HCT116 (cell line): Measurements from ENCODE around the gene TBC1D16. TPM values are rescaled to one million over a fixed set of nuclear protein-coding genes. Genes with fewer than 3 reads are reported as not detected.

Experiments
- ATAC-seq: fragments of 200-7000 bp; cut with Tn5 transposase; 2 replicates; pipeline ENCODE4 v1.9.1; 2020; ENCODE audit warnings: mild to moderate bottlenecking, moderate library complexity
- BruUV-seq: library from RNA; stranded (reverse); fragments of 400-500 nt; replicated peaks from 2 replicates; lab custom pipeline; 2021; lab: Mats Ljungman, UMichigan
- CTCF ChIA-PET: fragments of 300-600 bp; sonication (Branson Sonifier 250); formaldehyde crosslinking; loops from one replicate; lab custom pipeline; 2021; ENCODE audit warnings: antibody characterized with exemption; lab: Charles Lee
- POLR2A ChIA-PET: fragments of 300-600, 350-600 bp; sonication (Branson Sonifier 250); formaldehyde crosslinking; loops from one replicate; lab custom pipeline; 2021; ENCODE audit warnings: antibody characterized with exemption; lab: Charles Lee
- RAD21 ChIA-PET, 2 experiments: fragments of 300-600 bp; sonication (Branson Sonifier 250); formaldehyde crosslinking; loops; one replicate each; lab custom pipeline; 2023; ENCODE audit warnings: low total read pairs in 2 of 2; ENCODE audit not compliant: uncharacterized antibody in 2 of 2, unreplicated experiment in 2 of 2, low non-redundant PET in 1 of 2; lab: Charles Lee
- DNase-seq: peaks from one replicate; pipeline ENCODE4 v3.0.0-alpha.2; 2010; ENCODE audit warnings: low read depth, low spot score
- H2AFZ ChIP-seq: fragments of 200-600 bp; shearing (Covaris generic), sonication (generic); 2 replicates; pipeline ENCODE4 v1.6.1; 2017; ENCODE audit warnings: low read depth, mixed run types, mixed read lengths, antibody characterized with exemption, low read length; ENCODE audit not compliant: poor library complexity, severe bottlenecking
- H3K27ac ChIP-seq: 2 replicates; pipeline ENCODE4 v1.5.1; 2012; ENCODE audit warnings: low read depth, low read length
- H3K27me3 ChIP-seq: fragments of 200-600 bp; sonication (generic); 2 replicates; pipeline ENCODE4 v1.6.1; 2016; ENCODE audit warnings: mixed run types, low read length, mixed read lengths; ENCODE audit not compliant: insufficient read depth
- H3K36me3 ChIP-seq, 2 experiments: fragments of 200-500 bp in 1 of 2; fragments of 200-600 bp in 1 of 2; sonication (Bioruptor generic) in 1 of 2; sonication (generic) in 1 of 2; 2 replicates each; pipeline versions ENCODE4 v1.5.1 to v1.6.1; 2014 to 2016; ENCODE audit warnings: low read length in 2 of 2, inconsistent platforms in 1 of 2, mixed read lengths in 1 of 2, mixed run types in 1 of 2; ENCODE audit not compliant: insufficient read depth in 2 of 2, control insufficient read depth in 1 of 2
- H3K4me1 ChIP-seq, 2 experiments: fragments of 200-600 bp in 1 of 2; sonication (generic) in 1 of 2; 2 replicates each; pipeline versions ENCODE4 v1.5.1 to v1.6.1; 2012 to 2017; ENCODE audit warnings: low read length in 2 of 2, inconsistent platforms in 1 of 2, mild to moderate bottlenecking in 1 of 2, mixed read lengths in 1 of 2, mixed run types in 1 of 2, moderate library complexity in 1 of 2; ENCODE audit not compliant: insufficient read depth in 2 of 2, control insufficient read depth in 1 of 2
- H3K4me2 ChIP-seq: fragments of 200-600 bp; sonication (generic); 2 replicates; pipeline ENCODE4 v1.6.1; 2017; ENCODE audit warnings: mixed run types, low read length, mixed read lengths
- H3K4me3 ChIP-seq, 2 experiments: fragments of 200-600 bp in 1 of 2; sonication (generic) in 1 of 2; replicated peaks in 1 of 2; 2 replicates each; pipeline ENCODE4 v1.5.1; 2011 to 2016; ENCODE audit warnings: low read length in 2 of 2, control low read depth in 1 of 2, low read depth in 1 of 2, mild to moderate bottlenecking in 1 of 2, mixed read lengths in 1 of 2, mixed run types in 1 of 2
- H3K79me2 ChIP-seq: fragments of 200-600 bp; sonication (generic); 2 replicates; pipeline ENCODE4 v1.6.1; 2017; ENCODE audit warnings: mild to moderate bottlenecking, mixed run types, low read length, moderate library complexity, mixed read lengths; ENCODE audit not compliant: insufficient read depth
- H3K9ac ChIP-seq: fragments of 200-600 bp; sonication (generic); 2 replicates; pipeline ENCODE4 v1.6.1; 2016; ENCODE audit warnings: low read length, mixed read lengths
- H3K9me2 ChIP-seq: fragments of 200-600 bp; sonication (generic), shearing (Covaris generic); 2 replicates; pipeline ENCODE4 v1.6.1; 2017; ENCODE audit warnings: mixed run types, mild to moderate bottlenecking, moderate library complexity; ENCODE audit not compliant: insufficient read depth
- H3K9me3 ChIP-seq, 2 experiments: fragments of 200-500 bp in 1 of 2; fragments of 200-600 bp in 1 of 2; sonication (Bioruptor generic) in 1 of 2; sonication (generic) in 1 of 2; 2 replicates each; pipeline ENCODE4 v1.6.1; 2014 to 2017; ENCODE audit warnings: low read length in 2 of 2, mixed read lengths in 2 of 2, inconsistent platforms in 1 of 2, low read depth in 1 of 2, mild to moderate bottlenecking in 1 of 2, mixed run types in 1 of 2, moderate library complexity in 1 of 2; ENCODE audit not compliant: control insufficient read depth in 1 of 2, insufficient read depth in 1 of 2
- H4K20me1 ChIP-seq: fragments of 200-600 bp; sonication (generic), shearing (Covaris generic); 2 replicates; pipeline ENCODE4 v1.6.1; 2017; ENCODE audit warnings: mixed run types, mild to moderate bottlenecking, moderate library complexity; ENCODE audit not compliant: insufficient read depth
- CEBPB ChIP-seq: IDR thresholded peaks from 2 replicates; pipeline ENCODE4 v1.6.1; 2012; ENCODE audit warnings: low read depth
- EGR1 ChIP-seq: IDR thresholded peaks from 2 replicates; pipeline ENCODE4 v1.6.1; 2012; ENCODE audit warnings: low read depth
- ELF1 ChIP-seq: IDR thresholded peaks from 2 replicates; pipeline ENCODE4 v1.6.1; 2012; ENCODE audit warnings: low read depth, borderline replicate concordance
- EZH2 ChIP-seq: fragments of 200-600 bp; sonication (generic); IDR thresholded peaks from 2 replicates; pipeline ENCODE4 v1.6.1; 2017; ENCODE audit warnings: antibody characterized with exemption, mixed run types
- FOSL1 ChIP-seq: IDR thresholded peaks from 2 replicates; pipeline ENCODE4 v1.6.1; 2012; ENCODE audit warnings: low read depth
- JUND ChIP-seq: IDR thresholded peaks from 2 replicates; pipeline ENCODE4 v1.6.1; 2012
- POLR2A ChIP-seq: IDR thresholded peaks from 2 replicates; pipeline ENCODE4 v1.7.0; 2011; ENCODE audit warnings: borderline replicate concordance; ENCODE audit not compliant: insufficient read depth, insufficient read length; ENCODE audit errors: extremely low read depth
- POLR2AphosphoS5 ChIP-seq: IDR thresholded peaks from 2 replicates; pipeline ENCODE4 v1.6.1; 2011; ENCODE audit warnings: mild to moderate bottlenecking, low read depth, low read length, moderate library complexity
- RAD21 ChIP-seq: IDR thresholded peaks from 2 replicates; pipeline ENCODE4 v1.6.1; 2012; ENCODE audit warnings: low read depth, mild to moderate bottlenecking
- TCF7L2 ChIP-seq: IDR thresholded peaks from 2 replicates; pipeline ENCODE4 v1.7.0; 2011; ENCODE audit warnings: borderline replicate concordance, inconsistent platforms; ENCODE audit not compliant: insufficient read depth, insufficient read length; ENCODE audit errors: extremely low read depth
- YY1 ChIP-seq: IDR thresholded peaks from 2 replicates; pipeline ENCODE4 v1.6.1; 2011; ENCODE audit warnings: low read length, low read depth, moderate library complexity, mild to moderate bottlenecking; ENCODE audit not compliant: insufficient replicate concordance; ENCODE audit errors: extremely low read depth
- ZFX ChIP-seq: fragments of 450-650 bp; IDR thresholded peaks from 2 replicates; pipeline ENCODE4 v1.6.1; 2017
- intact Hi-C: fragments of 100-400 bp; cut with micrococcal nuclease; formaldehyde crosslinking; loops from 2 replicates; pipeline ENCODE4 v1.10.0; 2022
- total RNA-seq: library from RNA; stranded (reverse); gene quantifications from one replicate; pipeline ENCODE4 v1.2.1, GENCODE V29; 2021; ENCODE audit not compliant: unreplicated experiment
- TF ChIP-seq, protein P1 (sequence below): IDR thresholded peaks from 2 replicates; pipeline ENCODE4 v1.6.1; 2012; ENCODE audit warnings: low read depth
- TF ChIP-seq, protein P2 (sequence below): IDR thresholded peaks from 2 replicates; pipeline ENCODE4 v1.6.1; 2011; ENCODE audit warnings: mild to moderate bottlenecking, low read length, moderate library complexity; ENCODE audit not compliant: insufficient replicate concordance; ENCODE audit errors: extremely low read depth
- TF ChIP-seq, protein P3 (sequence below): IDR thresholded peaks from 2 replicates; pipeline ENCODE4 v1.6.1; 2012
- TF ChIP-seq, protein P4 (sequence below): IDR thresholded peaks from 2 replicates; pipeline ENCODE4 v1.6.1; 2012
- TF ChIP-seq, protein P5 (sequence below), 3 experiments: fragments of 200-600 bp in 1 of 3; sonication (generic) in 1 of 3; IDR thresholded peaks in 2 of 3; conservative IDR thresholded peaks in 1 of 3; 2 replicates each; pipeline ENCODE4 v1.5.1; 2012 to 2017; ENCODE audit warnings: low read depth in 2 of 3, low read length in 2 of 3, antibody characterized with exemption in 1 of 3, borderline replicate concordance in 1 of 3, control low read depth in 1 of 3, mild to moderate bottlenecking in 1 of 3, mixed read lengths in 1 of 3, mixed run types in 1 of 3, moderate library complexity in 1 of 3; ENCODE audit not compliant: insufficient read depth in 1 of 3

Gene TBC1D16
- total RNA-seq, 1 experiment from 2014 or later: 31.1 TPM

DNA sequence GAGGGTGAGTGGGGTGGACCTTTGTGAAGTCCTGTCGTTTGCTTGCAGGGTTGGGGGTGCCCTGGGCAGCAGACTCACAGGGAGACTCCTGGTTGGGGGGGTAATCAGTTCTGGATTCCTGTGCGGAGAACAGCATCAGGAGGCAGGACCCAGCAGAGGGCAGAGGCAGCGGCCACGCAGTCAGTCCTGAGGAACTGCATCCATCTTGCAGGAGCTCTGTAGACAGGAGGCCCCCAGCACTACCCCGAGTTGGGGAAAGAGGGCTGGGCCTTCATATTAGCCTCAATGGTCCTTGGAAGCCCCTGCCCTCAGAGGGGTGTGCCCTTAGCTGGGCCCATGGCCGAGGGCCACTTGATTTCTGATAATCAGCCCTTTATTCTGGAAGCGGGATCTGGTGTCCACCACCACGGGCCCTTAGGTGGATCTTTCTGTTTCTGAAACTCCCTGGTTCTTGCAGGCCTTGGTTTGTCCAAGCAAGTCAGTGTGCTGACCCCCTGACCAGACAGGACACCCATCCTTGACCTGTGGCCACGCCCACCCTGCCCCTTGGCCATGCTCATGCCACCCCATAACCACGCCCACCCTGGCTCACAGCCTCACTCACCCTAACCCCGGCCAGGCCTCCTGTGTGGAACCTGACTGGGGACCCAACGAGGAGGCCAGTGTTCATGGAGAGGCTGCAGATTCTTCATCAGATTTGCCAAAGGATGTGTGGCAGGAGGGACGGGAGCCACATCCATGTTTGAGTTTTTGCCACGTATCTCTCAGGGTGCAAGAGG lies 122.9 kb downstream of the TBC1D16 start:
- no peak overlapping the region for H3K9ac ChIP-seq

More for the DNA sequence above, 122.9 kb downstream of the TBC1D16 start:
- RAD21 ChIA-PET: no interaction called here
- no peaks in the 10 kb centered on the region for H3K27me3 ChIP-seq
- no peaks in the 10 kb centered on the region for H3K9me3 ChIP-seq
- DNase-seq (no peak), ATAC-seq (no peak)
- no peaks in the 10 kb centered on the region for H3K9me2 ChIP-seq
- H2AFZ ChIP-seq: no peak overlapping the region
- H3K27ac ChIP-seq: no peak overlapping the region
- CTCF ChIA-PET: no interaction called here
- TF ChIP-seq CEBPB: no peak
- no peak for TF ChIP-seq POLR2A
- TF ChIP-seq ELF1: no peak
- TF ChIP-seq, protein P1, sequence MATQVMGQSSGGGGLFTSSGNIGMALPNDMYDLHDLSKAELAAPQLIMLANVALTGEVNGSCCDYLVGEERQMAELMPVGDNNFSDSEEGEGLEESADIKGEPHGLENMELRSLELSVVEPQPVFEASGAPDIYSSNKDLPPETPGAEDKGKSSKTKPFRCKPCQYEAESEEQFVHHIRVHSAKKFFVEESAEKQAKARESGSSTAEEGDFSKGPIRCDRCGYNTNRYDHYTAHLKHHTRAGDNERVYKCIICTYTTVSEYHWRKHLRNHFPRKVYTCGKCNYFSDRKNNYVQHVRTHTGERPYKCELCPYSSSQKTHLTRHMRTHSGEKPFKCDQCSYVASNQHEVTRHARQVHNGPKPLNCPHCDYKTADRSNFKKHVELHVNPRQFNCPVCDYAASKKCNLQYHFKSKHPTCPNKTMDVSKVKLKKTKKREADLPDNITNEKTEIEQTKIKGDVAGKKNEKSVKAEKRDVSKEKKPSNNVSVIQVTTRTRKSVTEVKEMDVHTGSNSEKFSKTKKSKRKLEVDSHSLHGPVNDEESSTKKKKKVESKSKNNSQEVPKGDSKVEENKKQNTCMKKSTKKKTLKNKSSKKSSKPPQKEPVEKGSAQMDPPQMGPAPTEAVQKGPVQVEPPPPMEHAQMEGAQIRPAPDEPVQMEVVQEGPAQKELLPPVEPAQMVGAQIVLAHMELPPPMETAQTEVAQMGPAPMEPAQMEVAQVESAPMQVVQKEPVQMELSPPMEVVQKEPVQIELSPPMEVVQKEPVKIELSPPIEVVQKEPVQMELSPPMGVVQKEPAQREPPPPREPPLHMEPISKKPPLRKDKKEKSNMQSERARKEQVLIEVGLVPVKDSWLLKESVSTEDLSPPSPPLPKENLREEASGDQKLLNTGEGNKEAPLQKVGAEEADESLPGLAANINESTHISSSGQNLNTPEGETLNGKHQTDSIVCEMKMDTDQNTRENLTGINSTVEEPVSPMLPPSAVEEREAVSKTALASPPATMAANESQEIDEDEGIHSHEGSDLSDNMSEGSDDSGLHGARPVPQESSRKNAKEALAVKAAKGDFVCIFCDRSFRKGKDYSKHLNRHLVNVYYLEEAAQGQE: no peak
- no peak for TF ChIP-seq TCF7L2
- TF ChIP-seq EGR1: no peak
- TF ChIP-seq, protein P2, sequence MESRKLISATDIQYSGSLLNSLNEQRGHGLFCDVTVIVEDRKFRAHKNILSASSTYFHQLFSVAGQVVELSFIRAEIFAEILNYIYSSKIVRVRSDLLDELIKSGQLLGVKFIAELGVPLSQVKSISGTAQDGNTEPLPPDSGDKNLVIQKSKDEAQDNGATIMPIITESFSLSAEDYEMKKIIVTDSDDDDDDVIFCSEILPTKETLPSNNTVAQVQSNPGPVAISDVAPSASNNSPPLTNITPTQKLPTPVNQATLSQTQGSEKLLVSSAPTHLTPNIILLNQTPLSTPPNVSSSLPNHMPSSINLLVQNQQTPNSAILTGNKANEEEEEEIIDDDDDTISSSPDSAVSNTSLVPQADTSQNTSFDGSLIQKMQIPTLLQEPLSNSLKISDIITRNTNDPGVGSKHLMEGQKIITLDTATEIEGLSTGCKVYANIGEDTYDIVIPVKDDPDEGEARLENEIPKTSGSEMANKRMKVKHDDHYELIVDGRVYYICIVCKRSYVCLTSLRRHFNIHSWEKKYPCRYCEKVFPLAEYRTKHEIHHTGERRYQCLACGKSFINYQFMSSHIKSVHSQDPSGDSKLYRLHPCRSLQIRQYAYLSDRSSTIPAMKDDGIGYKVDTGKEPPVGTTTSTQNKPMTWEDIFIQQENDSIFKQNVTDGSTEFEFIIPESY: no peak
- TF ChIP-seq FOSL1: no peak
- TF ChIP-seq YY1: no peak
- TF ChIP-seq JUND: no peak
- TF ChIP-seq RAD21: no peak
- TF ChIP-seq, protein P3, sequence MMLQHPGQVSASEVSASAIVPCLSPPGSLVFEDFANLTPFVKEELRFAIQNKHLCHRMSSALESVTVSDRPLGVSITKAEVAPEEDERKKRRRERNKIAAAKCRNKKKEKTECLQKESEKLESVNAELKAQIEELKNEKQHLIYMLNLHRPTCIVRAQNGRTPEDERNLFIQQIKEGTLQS: no peak
- TF ChIP-seq ZFX: no peak
- TF ChIP-seq, protein P4, sequence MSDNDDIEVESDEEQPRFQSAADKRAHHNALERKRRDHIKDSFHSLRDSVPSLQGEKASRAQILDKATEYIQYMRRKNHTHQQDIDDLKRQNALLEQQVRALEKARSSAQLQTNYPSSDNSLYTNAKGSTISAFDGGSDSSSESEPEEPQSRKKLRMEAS: no peak
- no peak for TF ChIP-seq EZH2
- TF ChIP-seq POLR2AphosphoS5: no peak
- TF ChIP-seq, protein P5, sequence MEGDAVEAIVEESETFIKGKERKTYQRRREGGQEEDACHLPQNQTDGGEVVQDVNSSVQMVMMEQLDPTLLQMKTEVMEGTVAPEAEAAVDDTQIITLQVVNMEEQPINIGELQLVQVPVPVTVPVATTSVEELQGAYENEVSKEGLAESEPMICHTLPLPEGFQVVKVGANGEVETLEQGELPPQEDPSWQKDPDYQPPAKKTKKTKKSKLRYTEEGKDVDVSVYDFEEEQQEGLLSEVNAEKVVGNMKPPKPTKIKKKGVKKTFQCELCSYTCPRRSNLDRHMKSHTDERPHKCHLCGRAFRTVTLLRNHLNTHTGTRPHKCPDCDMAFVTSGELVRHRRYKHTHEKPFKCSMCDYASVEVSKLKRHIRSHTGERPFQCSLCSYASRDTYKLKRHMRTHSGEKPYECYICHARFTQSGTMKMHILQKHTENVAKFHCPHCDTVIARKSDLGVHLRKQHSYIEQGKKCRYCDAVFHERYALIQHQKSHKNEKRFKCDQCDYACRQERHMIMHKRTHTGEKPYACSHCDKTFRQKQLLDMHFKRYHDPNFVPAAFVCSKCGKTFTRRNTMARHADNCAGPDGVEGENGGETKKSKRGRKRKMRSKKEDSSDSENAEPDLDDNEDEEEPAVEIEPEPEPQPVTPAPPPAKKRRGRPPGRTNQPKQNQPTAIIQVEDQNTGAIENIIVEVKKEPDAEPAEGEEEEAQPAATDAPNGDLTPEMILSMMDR (IDR thresholded peaks at IDR 0.05 in 2 of 3, conservative IDR thresholded peaks at IDR 0.05 in 1 of 3; ENCODE audit: borderline replicate concordance in 1 of 3, insufficient read depth in 1 of 3, low read depth in 2 of 3, low read length in 2 of 3): no peak
- peaks cover 20 to 32% of the 10 kb centered on the region in 2 experiments for H3K4me1 ChIP-seq
- no TSS peak for BruUV-seq
- no peaks in the 10 kb centered on the region for H3K79me2 ChIP-seq
- POLR2A ChIA-PET: no interaction called here
- no peak overlapping the region for H3K4me2 ChIP-seq
- H3K4me3 ChIP-seq: no peak overlapping the region
- no peaks in the 10 kb centered on the region for H4K20me1 ChIP-seq
- H3K36me3 ChIP-seq: no peaks in the 10 kb centered on the region
- intact Hi-C loops: no loop called here
